Cerebellar cortex (tissue), 1 donor: ENCODE measurements around the gene SNTG2.
"Not testable (repeated sequence)": the region's sequence is repeated elsewhere in the genome, so short reads cannot be mapped to it uniquely, and the experiment has no call there.

ENCODE experiments used
- DNase-seq: peaks from one replicate; pipeline ENCODE4 v3.0.0-alpha.2; 2015; ENCODE audit warnings: low spot score

Gene SNTG2

DNA sequence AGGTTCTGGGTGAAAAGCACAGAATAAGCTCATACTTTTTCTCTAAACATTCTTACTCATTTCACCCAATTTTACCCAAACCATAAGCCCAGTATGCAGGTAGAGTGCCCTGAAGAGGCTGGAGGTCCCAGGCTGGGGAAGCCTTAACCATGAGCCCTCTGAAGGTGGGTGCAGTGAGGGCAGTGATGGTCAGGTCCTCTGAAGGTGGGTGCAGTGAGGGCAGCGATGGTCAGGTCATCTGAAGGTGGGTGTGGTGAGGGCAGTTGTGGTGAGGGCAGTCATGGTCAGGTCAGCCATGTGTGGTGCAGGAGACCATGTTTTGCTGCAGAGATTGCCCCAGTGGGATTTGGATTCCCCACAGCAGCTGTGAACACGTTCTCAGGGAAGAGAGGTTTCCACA lies 148.8 kb downstream of the SNTG2 start:
- DNase-seq = no peak

DNA sequence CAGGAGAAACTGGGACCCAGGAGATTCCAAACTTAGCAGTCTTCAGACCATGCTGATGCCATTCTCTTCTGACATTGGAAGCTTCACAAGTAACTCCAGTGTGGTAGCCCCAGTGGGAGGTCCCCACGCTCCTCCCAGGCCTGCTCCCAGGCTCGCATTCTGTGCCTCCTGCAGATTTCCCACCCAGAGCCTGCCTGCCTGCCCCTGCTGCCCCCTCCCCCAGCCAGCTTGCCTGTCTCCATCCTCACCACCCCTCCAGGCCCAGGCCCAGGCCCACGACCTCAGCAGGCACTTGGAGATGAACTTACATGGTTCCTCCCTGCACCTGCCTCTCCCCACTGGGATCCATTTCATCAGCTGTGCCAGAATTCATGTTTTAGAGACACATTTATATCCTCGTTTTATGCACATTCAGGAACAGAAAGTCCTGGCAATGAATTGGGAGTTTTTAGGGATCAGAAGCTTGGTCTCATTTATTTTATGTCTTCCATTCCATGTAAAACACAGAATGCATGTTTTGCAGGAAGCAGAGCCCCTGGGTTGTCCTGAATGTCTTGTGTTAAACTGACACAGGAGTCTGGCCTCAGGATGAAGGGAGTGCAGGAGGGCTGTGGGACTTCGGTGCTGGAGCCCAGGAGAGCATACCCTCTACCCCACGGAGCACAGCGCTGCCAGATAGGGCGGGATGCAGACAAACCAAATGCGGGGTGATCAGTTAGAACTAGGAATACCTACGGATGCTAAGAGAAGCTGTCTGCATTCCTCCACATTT lies 150.5 kb downstream of the SNTG2 start:
- DNase-seq = no peak

DNA sequence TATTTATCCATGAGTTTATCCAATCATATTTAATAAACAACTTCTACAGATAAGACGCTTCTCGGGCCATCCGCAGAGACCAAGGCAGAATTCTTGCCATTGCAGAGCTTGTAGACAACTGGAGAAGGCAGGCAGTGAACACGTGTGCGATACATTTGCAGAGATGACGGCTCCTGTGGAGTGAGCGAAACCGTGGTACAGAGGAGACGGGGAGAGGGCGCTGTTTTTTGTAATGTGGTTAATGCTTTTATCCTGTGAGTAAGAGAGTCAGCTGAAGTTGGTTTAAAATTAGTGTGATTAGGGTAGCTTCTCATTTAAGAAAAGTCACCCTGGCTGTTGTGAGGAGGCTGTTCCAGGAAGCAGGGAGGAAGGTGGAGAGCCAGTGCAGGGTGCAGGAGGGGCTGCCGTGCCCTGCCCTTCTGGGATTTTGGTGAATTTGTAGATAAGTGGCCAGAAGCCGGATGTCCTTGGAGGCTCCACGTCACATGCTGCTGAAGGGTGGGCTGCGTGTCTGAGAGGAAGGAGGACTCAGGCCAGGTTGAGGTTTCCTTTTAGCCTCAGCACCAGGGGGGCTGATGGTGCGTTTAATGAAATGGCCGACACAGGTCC lies 151.4 kb downstream of the SNTG2 start:
- no peak for DNase-seq

DNA sequence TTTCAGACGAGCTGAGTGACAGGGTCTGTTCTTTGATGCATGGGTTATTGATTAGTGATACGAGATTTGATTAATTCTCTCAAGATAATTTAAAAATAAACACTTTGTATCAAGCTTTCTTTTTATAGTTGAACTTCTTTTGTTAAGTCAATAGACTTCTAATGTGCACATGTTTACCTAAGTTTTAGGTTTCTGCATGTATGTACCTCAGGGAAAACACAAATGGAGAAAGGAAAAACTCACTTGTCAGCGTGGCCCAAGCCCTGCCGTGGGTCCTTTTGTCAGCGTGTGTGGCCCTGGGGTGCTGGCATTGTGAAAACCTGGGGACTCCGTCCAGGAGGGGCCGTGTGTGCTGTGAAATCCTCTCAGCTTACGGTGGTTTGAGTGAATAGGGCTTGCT lies 153.7 kb downstream of the SNTG2 start:
- no peak for DNase-seq

DNA sequence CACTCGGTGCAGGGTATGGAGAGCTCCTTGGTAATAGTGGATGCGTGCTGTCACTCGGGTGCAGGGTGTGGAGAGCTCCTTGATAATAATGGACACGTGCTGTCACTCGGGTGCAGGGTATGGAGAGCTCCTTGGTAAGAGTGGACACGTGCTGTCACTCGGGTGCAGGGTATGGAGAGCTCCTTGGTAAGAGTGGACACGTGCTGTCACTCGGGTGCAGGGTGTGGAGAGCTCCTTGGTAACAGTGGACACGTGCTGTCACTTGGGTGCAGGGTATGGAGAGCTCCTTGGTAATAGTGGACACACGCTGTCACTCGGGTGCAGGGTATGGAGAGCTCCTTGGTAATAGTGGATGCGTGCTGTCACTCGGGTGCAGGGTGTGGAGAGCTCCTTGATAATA lies 155.7 kb downstream of the SNTG2 start:
- not testable (repeated sequence) for DNase-seq

DNA sequence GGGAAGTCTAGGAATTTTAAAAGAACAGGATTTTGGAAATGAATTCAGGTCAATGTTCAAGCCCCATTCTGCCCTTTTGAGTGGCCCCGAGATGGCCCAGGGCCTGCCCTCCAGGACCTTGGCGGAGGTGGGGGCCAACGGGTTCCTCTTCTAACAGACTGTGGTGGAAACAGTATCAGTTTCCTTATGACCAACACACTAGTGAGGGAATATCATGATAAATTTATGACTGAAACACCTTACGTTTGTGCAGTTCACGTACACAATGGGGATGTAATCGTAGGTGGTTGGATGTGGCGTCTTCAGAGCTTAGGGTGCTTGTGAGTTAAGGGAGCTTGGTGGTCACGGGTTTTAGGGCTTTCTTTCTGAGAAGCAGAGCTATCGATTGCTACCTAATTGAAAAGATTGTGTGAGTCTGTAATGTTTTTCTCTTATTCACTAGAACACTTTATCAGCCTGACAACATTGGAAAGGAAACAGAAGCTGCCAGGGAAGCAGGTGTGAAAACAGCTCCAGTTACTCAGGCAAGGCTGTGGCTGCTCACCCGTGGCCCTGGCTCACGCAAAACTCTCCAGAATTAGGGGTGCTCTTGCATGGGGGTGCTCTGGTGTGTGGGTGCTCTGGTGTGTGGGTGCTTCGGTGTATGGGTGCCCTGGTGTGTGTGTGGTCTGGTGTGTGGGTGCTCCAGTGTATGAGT lies 165.3 kb downstream of the SNTG2 start:
- no peak for DNase-seq

DNA sequence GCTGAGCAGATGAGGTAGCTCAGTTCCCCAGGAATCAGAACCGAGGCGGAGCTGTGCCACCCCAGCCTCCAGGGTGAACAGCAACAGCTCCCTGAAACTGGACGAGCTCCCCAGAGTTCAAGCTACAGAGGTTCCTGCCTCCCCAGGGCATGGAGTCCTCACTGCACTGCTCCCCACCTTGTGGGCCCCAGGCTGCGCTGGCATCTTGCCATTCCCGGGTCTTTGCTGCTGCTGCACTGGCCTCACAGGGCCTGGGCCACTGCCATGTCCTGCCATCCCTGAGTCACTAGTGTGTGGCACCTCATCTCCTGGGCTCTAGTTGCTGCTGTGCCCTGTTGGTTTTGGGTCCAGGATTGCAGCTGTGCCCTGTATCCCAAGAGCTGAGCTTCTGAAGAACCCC lies 166.9 kb downstream of the SNTG2 start:
- no peak for DNase-seq

DNA sequence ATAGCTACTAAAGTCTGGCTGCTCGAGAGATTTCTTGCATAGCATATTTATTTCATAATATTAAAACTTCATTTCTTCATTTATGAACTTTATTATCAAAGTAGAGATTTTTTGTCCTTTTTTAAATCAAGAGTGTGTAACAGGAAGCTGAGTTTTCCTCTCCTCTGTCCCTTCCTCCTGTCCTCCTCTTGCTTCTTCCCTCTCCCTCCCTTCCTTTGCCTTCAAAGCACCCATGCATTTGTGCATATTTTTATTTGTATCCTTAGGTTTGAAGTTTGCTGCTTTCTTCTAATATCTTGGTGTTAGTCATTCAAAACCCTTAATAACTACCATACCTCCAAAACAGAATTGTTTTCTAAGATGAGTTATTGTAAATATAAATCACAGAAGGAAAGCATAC lies 174.6 kb downstream of the SNTG2 start:
- no peak for DNase-seq

DNA sequence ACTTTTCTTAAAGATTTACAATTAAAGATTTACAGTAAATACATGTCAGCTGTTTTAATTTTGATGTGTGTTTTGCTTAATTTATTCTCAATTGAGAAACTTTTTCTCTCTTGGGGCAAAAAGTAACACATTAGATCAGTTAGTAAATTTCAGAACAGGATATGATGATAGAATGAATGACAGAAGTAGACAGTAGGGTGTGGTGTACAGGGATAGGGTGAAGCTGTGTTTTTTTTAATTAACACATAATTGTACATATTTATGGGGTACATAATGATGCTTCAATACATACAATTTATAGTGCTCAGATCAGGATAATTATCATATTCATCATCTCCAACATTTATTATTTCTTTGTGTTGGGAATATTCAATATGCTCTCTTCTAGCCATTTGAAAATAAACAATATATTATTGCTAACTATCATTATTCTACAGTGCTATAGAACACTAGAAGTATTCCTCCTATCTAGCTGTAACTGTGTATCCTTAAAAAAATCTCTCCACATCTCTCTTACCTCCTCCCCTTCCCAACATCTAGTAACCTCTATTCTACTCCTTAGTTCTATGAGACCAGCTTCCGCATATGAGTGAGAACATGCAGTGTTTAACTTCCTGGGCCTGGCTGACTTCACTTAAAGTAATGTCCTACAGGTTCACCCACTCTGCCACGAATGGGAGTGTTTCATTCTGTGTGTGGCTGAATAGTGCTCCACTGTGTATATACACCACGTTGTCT lies 175.2 kb downstream of the SNTG2 start:
- no peak for DNase-seq

DNA sequence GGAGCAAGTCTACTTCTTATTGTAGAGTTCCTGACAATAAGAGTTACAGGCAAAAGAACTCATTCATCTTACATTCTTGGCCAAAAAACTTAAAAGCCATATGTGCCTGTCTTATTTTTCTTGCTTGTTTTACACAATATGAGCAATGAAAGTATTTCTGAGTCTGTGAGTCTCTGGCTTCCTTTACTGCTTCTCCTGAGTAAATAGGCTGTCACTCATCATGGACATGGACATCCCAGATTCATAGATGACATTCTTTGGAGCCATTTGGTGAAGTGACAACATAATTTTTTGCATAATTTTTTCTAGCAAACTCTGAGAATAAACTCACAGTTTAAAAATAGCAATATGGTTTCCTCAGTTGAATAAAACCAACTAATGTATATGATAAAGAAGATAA lies 179.3 kb downstream of the SNTG2 start:
- DNase-seq = no peak

DNA sequence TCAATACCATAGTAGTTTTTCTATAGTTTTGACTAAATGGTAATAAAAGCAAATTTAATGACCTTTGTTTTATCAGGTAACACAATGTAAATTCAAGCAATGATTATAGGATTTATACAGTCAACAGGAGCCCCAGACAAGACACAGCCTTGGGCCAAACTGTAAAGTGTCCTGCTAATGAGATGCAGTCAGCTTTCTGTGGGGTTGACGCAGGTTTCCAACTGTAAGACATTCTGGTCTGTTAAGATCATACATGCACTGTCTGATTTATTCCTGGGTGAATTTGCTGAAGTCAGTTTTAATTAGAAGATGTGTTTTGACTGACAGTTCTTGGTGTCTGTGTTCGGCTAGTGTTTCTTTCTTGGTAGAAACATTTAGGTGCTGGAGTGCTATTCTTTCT lies 180.3 kb downstream of the SNTG2 start:
- no peak for DNase-seq

DNA sequence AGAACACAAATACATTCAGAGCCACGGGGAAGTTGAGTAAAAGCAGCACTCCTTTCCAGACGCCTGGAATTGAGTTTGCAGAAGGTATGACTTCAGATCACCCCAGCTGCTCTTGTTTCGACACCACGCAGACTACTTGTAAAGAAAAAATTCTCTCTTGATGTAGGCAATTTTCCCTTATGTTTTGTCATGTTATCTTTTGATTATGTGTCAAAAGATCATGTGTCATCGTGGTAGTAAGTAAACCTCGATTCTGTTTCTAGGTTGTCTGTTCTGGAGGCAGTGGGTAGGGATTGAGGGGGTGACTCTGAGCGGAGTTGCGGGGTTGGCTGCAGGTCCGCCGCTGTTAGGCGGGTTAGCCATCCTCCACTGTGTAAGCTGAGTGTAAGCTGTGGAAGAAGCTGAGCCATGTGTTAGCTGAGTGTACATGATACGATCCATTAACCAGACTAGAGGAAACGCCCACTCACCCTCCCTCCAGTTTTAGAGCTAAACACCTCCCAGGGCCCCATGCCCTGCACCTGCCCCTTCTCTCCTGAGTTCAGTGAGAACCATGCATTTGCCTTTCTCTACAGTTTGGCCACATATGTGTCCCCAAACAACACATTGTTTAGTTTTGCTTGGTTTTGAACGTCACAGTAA lies 181.8 kb downstream of the SNTG2 start:
- DNase-seq = no peak

DNA sequence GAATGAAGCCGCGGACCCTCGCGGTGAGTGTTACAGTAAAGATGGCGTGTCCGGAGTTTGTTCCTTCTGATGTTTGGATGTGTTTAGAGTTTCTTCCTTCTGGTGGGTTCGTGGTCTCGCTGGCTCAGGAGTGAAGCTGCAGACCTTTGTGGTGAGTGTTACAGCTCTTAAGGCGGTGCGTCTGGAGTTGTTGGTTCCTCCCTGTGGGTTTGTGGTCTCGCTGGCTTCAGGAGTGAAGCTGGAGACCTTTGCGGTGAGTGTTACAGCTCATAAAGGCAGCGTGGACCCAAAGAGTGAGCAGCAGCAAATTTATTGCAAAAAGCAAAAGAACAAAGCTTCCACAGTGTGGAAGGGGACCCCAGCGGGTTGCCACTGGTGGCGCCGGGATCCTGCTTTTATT lies 183.2 kb downstream of the SNTG2 start:
- DNase-seq = not testable (repeated sequence)

DNA sequence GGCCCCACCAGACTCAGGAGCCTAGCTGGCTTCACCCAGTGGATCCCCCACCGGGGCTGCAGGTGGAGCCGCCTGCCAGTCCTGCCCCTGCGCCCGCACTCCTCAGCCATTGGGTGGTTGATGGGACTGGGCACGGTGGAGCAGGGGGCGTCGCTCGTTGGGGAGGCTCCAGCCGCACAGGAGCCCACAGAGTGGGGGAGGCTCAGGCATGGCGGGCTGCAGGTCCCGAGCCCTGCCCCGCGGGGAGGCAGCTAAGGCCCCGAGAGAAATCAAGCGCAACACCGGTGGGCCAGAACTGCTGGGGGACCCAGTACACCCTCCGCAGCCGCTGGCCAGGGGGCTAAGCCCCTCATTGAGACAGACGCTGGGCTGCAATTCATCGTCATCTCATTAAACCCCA lies 184.0 kb downstream of the SNTG2 start:
- no peak for DNase-seq

DNA sequence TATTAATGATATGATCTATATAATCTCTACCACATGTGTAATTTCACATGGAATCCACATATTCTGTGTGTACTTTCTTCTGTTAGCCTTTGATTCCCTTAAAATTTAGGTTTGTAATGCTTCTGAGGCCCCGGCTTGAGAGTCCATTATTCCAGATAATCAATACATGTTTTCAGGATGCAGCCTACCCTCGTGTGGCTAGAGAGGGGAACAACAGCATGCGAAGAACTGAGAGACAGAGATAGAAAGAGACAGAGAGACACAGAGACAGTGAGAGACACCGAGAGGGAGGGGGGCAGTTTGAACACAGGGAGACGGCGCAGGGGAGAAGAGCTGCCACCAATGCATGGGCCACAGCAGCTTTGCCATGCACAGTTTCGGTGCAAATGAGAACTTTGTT lies 185.4 kb downstream of the SNTG2 start:
- DNase-seq = peak; percentile 1

DNA sequence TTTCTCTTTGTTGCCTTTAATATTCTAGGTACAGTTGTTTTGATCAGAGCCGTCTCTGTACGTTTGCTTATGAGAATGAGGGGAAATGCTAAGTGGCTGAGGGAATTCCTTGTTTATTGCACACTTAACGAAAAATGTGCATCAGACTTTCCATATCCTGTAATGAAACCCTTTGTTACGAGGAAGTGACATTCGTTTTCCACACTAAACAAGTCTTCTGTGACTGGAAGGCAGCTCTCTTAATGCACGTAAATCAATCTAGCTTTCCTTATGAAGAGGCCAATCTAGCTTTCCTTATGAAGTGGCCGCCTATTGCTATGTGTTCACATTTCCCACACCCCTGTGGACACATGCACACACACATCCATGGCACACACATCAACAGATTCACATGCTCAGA lies 186.2 kb downstream of the SNTG2 start:
- DNase-seq = no peak

DNA sequence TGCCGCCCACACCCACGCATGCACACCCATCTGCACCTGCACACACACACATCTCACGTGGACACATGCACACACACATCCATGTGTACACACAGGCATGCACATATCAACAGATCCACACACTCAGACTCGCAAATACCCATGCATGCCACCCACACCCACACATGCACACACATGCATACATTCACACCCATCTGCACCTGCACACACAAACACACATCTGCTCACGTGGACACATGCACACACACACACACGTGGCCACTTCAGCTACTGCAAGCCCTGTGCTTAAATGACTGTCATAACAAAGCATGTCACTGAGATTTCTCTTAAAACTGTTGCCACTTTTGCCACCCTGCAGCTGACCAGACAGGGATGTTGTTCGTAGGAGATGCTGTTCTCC lies 186.6 kb downstream of the SNTG2 start:
- no peak for DNase-seq

DNA sequence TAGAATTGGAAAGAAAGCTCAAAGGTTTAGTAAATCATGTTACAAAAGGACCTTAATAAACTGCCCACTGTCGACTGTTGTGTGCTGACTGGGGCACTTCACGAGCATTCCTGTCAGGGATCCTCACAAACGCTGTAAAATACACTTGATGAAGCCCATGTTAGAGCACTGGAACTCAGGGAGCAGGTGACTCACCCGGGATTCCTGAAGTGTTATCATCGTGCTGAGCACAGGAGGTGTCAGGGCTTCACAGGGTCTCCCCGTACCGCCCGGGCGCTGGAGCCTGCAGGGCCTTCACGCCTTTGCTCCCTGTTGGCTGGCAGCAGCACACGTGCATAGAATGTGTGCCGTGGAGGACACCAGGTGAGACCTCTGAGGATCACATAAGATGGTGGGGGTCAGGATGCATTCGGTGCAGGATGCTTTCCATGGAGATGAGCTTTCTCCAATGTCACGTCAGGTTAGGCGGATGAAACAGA lies 187.3 kb downstream of the SNTG2 start:
- no peak for DNase-seq

DNA sequence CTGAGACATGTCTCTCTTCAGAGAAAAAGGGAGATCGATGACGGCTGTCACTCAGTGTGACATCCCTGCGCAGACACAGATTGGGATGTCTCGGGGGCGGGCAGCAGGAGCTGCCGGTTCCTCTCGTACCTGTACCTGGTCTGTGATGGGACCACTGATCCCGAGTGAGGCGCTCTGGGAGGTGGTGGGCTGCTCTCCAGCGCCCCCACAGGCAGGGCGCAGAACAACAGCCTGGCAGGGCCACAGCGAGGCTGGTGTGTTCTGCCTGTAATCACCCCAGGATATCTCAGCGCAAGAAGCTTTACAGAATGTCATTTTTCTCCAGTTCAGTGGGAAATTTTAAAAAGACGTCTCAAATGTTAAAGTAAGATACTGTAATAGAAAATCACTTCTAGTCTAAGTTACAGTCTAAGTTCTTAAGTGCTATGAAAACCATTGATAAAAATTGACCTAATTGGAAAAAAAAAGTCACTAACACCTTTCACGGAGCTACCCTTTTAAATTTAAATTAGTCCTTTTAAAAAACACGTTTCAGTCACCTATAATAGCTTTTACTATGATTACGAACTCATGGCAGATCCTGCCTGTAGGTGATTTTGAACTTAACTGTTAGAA lies 189.8 kb downstream of the SNTG2 start:
- peak; percentile 13 for DNase-seq

DNA sequence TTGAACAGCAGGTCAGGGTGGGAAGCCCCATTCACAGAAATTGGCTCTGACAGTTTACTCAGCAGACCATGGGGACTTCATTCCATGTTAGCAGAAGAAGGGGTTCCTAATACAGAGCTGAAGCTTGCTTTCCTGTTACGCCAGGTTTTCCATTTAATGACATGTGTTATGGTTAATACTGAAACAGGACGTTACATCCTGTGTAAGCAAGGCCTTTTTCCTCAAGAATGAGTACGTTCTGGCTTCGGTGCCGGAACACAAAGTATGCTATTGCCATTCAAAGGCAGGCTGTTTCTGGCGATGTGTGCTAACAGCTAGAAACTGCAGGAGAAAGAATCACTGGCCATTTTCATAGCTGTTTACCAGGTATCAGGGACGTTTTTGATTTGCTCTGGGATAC lies 190.4 kb downstream of the SNTG2 start:
- no peak for DNase-seq

DNA sequence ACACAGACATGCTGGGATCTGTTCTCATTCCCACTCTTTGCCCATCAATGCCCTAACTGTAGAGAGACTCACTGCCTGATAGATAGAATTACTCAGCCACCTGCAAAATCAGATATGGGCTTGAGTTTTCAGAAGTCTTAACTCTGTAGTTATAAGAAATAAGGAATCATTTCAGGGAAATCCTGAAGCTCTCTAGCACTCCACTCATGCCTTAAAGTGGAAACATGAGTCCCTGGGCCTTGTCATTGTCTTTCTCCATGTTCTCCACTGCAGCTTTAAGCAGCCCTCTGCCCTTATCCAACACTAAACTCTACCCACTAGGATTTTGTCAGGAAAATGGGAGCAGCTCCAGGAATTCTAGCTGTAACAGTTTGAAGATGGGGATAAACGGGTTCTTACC lies 192.5 kb downstream of the SNTG2 start:
- no peak for DNase-seq
